Activated T-helper 17 cell treated with anti-CD3 and anti-CD28 coated beads, Interleukin-2, amount 50 U/mL, for 72 hours (primary cell): ENCODE results near the gene INTS2. TPM values are rescaled to one million over a fixed set of nuclear protein-coding genes. Genes with fewer than 3 reads are reported as not detected.
A peak's percentile ranks its signal among the peaks of the same experiment; 100 is the strongest.

Experiments used
- ATAC-seq: fragments of 150-1000 bp; cut with Tn5 transposase; replicated peaks from 2 replicates; pipeline ENCODE4 v1.10.0; 2021; ENCODE audit warnings: mild to moderate bottlenecking, moderate library complexity
- H3K27ac Mint-ChIP-seq: one replicate; pipeline ENCODE4 v1.8.0; 2022; ENCODE audit warnings: mixed read lengths
- H3K27me3 Mint-ChIP-seq: one replicate; pipeline ENCODE4 v1.8.0; 2022; ENCODE audit warnings: mixed read lengths
- H3K36me3 Mint-ChIP-seq: one replicate; pipeline ENCODE4 v1.8.0; 2022; ENCODE audit warnings: low read depth, mild to moderate bottlenecking, mixed read lengths
- H3K4me1 Mint-ChIP-seq: one replicate; pipeline ENCODE4 v1.8.0; 2022; ENCODE audit warnings: mixed read lengths
- H3K4me3 Mint-ChIP-seq: one replicate; pipeline ENCODE4 v1.8.0; 2022; ENCODE audit warnings: mild to moderate bottlenecking, mixed read lengths
- H3K9me3 Mint-ChIP-seq: one replicate; pipeline ENCODE4 v1.8.0; 2022; ENCODE audit warnings: mixed read lengths
- total RNA-seq, 2 donors: library from RNA; stranded (reverse); gene quantifications; one replicate each; pipeline ENCODE4 v1.2.3, GENCODE V29; 2022

Gene INTS2
- total RNA-seq, 2 donors from 2014 or later: 32.3 to 34.0 TPM

DNA sequence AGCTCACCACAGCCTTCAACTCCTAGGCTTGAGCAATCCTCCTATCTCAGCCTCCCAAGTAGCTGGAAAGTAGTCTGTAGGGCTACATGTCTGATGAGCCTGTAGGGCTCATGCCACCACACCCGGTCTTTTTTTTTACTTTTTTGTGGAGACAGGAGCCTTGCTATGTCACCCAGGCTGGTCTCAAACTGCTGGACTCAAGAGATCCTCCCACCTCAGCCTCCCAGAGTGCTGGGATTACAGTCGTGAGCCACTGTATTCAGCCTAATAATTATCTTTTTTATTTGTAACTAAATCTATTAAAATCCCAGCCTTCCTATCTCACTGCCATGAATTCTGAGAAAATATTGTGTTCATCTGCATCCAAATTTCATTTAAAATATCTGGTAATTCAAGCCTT, 79.5 kb downstream of the INTS2 start:
- Mint-ChIP-seq H3K27ac (no peak overlapping the region), H3K4me1 (no peaks in the 10 kb centered on the region), H3K9me3 (no peaks in the 10 kb centered on the region), H3K27me3 (no peaks in the 10 kb centered on the region), H3K4me3 (no peak overlapping the region), H3K36me3 (peaks cover 40% of the 10 kb centered on the region)
- no peak for ATAC-seq

DNA sequence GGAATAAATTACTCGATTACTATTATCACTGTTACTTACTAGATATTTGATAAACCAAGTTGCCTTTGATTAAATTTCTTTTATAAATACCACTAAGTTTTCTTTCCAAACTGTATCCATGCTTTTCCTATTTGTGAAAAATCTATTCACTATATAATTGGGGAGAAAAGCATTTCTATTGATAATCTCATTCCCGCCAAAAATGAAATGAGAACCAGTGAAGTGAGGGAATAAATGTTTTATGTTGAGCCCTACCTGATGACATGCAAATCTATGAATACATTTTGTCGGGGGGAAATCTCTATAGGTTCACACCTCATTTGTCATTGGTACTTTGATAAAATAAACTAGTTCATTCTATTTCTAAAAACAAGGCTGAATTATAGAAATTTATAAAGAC, 80.1 kb downstream of the INTS2 start:
- H3K27ac Mint-ChIP-seq: no peak overlapping the region
- H3K27me3 Mint-ChIP-seq: no peaks in the 10 kb centered on the region
- H3K36me3 Mint-ChIP-seq: peaks cover 40% of the 10 kb centered on the region
- H3K4me3 Mint-ChIP-seq: no peak overlapping the region
- H3K4me1 Mint-ChIP-seq: no peaks in the 10 kb centered on the region
- H3K9me3 Mint-ChIP-seq: no peaks in the 10 kb centered on the region
- no peak for ATAC-seq

DNA sequence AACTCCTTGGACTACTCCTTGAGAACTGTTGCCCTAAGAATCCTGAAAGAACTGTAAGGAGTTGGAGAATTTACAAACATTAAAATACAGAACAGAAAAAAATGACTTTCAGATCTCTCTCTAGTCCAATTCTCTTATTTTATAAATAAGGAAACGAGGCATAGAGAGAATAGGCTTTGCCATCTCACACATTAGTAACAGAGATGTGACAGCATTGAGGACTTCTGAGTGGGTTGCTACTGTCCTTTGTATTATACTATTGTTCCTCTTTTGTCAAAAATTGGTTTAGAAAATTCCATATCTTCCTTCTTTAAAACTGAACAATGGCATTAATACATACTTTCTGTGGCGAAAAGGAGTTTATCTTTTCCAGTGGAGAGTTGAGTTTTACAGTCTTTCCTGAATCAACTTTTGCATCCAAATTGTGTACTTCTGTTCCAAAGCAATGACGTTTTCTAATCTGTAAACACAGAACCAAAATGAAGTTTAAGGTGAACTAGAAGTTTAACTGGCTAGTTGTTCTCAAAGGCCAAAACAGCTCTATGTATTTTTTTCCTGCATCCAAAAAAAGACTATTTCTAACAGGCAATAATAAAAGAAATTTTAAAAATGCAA, 80.9 kb downstream of the INTS2 start:
- no peak for ATAC-seq
- H3K9me3 Mint-ChIP-seq: no peaks in the 10 kb centered on the region
- H3K36me3 Mint-ChIP-seq: peaks cover 34% of the 10 kb centered on the region
- H3K27ac Mint-ChIP-seq: no peak overlapping the region
- H3K27me3 Mint-ChIP-seq: no peaks in the 10 kb centered on the region
- no peaks in the 10 kb centered on the region for H3K4me1 Mint-ChIP-seq
- H3K4me3 Mint-ChIP-seq: no peak overlapping the region

GRCh38 chr17:61846088-61846487, 81.7 kb downstream of the INTS2 start:
- Mint-ChIP-seq H3K4me3 (no peak overlapping the region), H3K9me3 (no peaks in the 10 kb centered on the region), H3K4me1 (no peaks in the 10 kb centered on the region), H3K27ac (no peak overlapping the region), H3K36me3 (peaks cover 27% of the 10 kb centered on the region), H3K27me3 (no peaks in the 10 kb centered on the region)
- no peak for ATAC-seq

DNA sequence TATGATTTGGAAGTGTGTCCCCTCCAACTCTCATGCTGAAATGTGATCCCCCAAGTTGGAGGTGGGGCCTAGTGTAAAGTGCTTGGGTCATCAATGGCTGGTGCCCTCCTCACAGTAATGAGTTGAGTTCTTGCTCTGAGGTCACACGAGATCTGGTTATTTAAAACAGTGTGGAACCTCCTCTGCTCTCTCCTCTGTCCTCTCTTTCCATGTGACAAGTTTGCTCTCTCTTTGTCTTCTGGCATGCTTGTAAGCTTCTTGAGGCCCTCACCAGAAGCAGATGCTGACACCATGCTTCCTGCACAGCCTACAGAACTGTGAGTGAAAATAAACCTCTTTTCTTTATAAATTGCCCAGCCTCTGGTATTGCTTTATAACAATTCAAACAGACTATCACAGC, 84.3 kb downstream of the INTS2 start:
- no peak overlapping the region for H3K27ac Mint-ChIP-seq
- no peak overlapping the region for H3K4me3 Mint-ChIP-seq
- peaks cover 24% of the 10 kb centered on the region for H3K36me3 Mint-ChIP-seq
- H3K9me3 Mint-ChIP-seq: no peaks in the 10 kb centered on the region
- H3K27me3 Mint-ChIP-seq: no peaks in the 10 kb centered on the region
- no peak for ATAC-seq
- H3K4me1 Mint-ChIP-seq: no peaks in the 10 kb centered on the region

DNA sequence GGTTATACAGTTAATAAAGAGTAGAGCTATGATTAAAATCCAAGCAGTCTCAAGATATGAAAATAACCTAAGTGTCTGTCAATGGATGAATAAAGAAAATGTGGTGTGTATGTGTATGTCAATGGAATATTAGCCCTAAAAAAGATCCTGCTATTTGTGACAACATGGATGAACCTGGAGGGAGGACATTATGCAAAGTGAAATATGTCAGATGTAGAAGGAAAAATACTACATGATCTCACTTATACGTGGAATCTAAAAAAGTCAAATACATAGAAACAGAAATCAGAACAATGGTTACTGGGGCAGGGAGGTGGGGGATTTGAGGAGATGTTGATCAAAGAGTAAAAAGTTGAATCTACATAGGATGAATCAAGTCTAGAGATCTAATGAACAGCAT, 84.9 kb downstream of the INTS2 start:
- Mint-ChIP-seq H3K4me3 (no peak overlapping the region), H3K9me3 (no peaks in the 10 kb centered on the region), H3K4me1 (no peaks in the 10 kb centered on the region), H3K27ac (no peak overlapping the region), H3K36me3 (peaks cover 24% of the 10 kb centered on the region), H3K27me3 (no peaks in the 10 kb centered on the region)
- ATAC-seq: no peak

DNA sequence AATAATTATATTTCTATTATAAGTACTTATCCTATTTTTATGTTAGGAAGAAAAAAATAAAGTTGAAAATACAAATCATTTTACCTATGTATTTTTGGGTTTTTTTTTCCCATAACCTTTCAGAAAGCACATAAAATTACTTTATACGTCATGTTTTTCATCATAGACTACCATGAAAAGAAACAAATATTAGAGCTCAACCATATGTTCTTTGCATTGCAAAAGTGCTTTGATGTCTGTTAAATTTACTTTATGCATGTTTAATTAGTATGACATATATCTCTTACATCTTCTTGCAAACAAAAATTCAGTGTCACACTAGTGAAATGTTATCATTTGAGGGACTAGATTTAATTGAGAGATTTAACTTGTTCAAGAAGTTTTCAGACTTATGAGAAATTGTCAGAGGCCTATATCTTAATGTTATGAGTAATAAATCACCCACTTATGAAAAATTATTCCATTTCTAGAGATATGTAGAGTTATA, 88.4 kb downstream of the INTS2 start:
- Mint-ChIP-seq H3K27me3 (no peaks in the 10 kb centered on the region), H3K4me1 (no peaks in the 10 kb centered on the region), H3K27ac (no peak overlapping the region), H3K4me3 (no peak overlapping the region), H3K9me3 (no peaks in the 10 kb centered on the region), H3K36me3 (no peaks in the 10 kb centered on the region)
- no peak for ATAC-seq

- ATAC-seq: peak; percentile 37
- no peaks in the 10 kb centered on the region for H3K36me3 Mint-ChIP-seq
- H3K27ac Mint-ChIP-seq: no peak overlapping the region
- no peaks in the 10 kb centered on the region for H3K9me3 Mint-ChIP-seq
- H3K4me3 Mint-ChIP-seq: no peak overlapping the region
- no peaks in the 10 kb centered on the region for H3K27me3 Mint-ChIP-seq
- no peaks in the 10 kb centered on the region for H3K4me1 Mint-ChIP-seq
These were observed 90.4 kb downstream of the INTS2 start for GRCh38 chr17:61837175-61838051.

- H3K27ac Mint-ChIP-seq: no peak overlapping the region
- no peaks in the 10 kb centered on the region for H3K4me1 Mint-ChIP-seq
- H3K36me3 Mint-ChIP-seq: no peaks in the 10 kb centered on the region
- no peak overlapping the region for H3K4me3 Mint-ChIP-seq
- no peaks in the 10 kb centered on the region for H3K27me3 Mint-ChIP-seq
- ATAC-seq: no peak
- H3K9me3 Mint-ChIP-seq: no peaks in the 10 kb centered on the region
These were observed 91.3 kb downstream of the INTS2 start for GRCh38 chr17:61836266-61837174.

GRCh38 chr17:61835606-61836005, 92.2 kb downstream of the INTS2 start:
- no peaks in the 10 kb centered on the region for H3K9me3 Mint-ChIP-seq
- H3K27me3 Mint-ChIP-seq: no peaks in the 10 kb centered on the region
- H3K36me3 Mint-ChIP-seq: no peaks in the 10 kb centered on the region
- H3K27ac Mint-ChIP-seq: no peak overlapping the region
- no peak overlapping the region for H3K4me3 Mint-ChIP-seq
- ATAC-seq: no peak
- no peaks in the 10 kb centered on the region for H3K4me1 Mint-ChIP-seq

GRCh38 chr17:61834610-61835009, 93.2 kb downstream of the INTS2 start:
- H3K27me3 Mint-ChIP-seq: no peaks in the 10 kb centered on the region
- H3K27ac Mint-ChIP-seq: no peak overlapping the region
- no peaks in the 10 kb centered on the region for H3K36me3 Mint-ChIP-seq

DNA sequence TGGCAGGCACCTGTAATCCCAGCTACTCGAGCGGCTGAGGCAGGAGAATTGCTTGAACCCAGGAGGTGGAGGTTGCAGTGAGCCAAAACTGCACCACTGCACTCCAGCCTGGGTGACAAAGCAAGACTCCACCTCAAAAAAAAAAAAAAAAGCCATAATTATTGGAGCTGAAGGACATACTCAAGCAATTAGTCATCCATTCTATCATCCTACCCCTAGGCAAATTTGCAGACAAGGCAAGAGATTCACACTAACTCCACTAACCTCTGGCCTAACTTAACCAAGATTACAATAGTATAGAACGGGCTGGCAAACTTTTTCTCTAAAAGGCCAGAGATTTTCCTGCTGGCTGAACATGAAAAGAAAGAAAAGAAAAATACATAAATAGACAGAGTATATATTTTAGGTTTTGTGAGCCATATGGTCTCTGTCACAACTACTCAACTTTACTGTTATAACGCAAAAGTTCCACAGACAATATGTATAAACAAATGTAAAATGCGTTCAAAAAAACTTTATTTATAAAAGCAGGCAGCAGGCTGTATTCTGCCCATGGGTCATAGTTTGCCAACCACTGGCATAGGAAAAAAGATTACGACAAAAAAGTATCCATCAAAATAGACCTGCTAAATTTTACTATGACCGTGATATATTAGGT, 94.1 kb downstream of the INTS2 start:
- no peaks in the 10 kb centered on the region for H3K27me3 Mint-ChIP-seq
- H3K27ac Mint-ChIP-seq: no peak overlapping the region
- no peak overlapping the region for H3K4me3 Mint-ChIP-seq
- no peaks in the 10 kb centered on the region for H3K9me3 Mint-ChIP-seq
- no peaks in the 10 kb centered on the region for H3K36me3 Mint-ChIP-seq
- ATAC-seq: no peak
- H3K4me1 Mint-ChIP-seq: no peaks in the 10 kb centered on the region

More at GRCh38 chr17:61834610-61835009, 93.2 kb downstream of the INTS2 start:
- Mint-ChIP-seq H3K4me1 (no peaks in the 10 kb centered on the region), H3K9me3 (no peaks in the 10 kb centered on the region), H3K4me3 (no peak overlapping the region)
- ATAC-seq: no peak

- peaks cover 3% of the 10 kb centered on the region for H3K9me3 Mint-ChIP-seq
- H3K4me3 Mint-ChIP-seq: no peak overlapping the region
- H3K27ac Mint-ChIP-seq: no peak overlapping the region
- ATAC-seq: no peak
- no peaks in the 10 kb centered on the region for H3K27me3 Mint-ChIP-seq
- H3K36me3 Mint-ChIP-seq: no peaks in the 10 kb centered on the region
- H3K4me1 Mint-ChIP-seq: no peaks in the 10 kb centered on the region
These were observed 95.3 kb downstream of the INTS2 start for GRCh38 chr17:61832463-61832862.

DNA sequence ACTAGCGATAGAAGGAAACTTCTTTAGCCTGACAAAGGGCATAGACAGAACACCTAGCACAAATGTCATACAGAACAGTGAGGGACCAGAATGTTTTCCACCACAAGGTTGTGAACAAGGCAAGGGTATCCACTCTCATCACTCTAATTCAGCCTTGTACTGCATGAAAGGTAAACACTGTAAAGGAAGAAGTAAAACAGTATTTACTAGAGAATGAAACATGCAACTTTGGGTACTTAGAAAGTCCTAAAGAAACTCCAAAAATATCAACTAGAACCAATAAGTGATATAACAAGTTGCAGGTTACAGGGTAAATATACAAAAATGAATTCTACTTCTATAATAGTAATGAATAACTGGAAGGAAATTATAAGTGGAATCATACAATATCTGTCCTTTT, 96.7 kb downstream of the INTS2 start:
- Mint-ChIP-seq H3K36me3 (peaks cover 6% of the 10 kb centered on the region), H3K4me1 (no peaks in the 10 kb centered on the region), H3K27me3 (no peaks in the 10 kb centered on the region), H3K4me3 (no peak overlapping the region), H3K9me3 (peaks cover 3% of the 10 kb centered on the region), H3K27ac (no peak overlapping the region)
- ATAC-seq: no peak
